ENCODE measurements around the gene CEP97.

DNA sequence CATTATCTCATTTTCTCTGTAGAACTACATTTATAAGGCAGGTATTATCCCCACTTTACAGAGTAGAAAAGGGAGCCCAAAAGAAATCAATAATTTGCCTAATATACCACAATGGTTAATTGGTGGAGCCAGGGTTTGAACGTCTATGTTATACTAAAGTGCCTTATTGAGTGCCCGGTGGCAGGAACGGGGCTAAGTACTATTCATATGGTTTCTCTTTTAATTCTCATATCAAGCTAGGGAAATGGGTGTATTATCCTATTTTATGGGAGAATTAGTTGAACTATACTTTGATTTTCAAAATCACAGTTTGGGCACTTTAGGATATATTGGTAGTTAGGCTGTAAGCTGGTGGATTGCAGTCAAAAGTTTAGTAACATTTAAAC is 1.5 kb downstream of the CEP97 start:
- TF ChIP-seq, protein P1, sequence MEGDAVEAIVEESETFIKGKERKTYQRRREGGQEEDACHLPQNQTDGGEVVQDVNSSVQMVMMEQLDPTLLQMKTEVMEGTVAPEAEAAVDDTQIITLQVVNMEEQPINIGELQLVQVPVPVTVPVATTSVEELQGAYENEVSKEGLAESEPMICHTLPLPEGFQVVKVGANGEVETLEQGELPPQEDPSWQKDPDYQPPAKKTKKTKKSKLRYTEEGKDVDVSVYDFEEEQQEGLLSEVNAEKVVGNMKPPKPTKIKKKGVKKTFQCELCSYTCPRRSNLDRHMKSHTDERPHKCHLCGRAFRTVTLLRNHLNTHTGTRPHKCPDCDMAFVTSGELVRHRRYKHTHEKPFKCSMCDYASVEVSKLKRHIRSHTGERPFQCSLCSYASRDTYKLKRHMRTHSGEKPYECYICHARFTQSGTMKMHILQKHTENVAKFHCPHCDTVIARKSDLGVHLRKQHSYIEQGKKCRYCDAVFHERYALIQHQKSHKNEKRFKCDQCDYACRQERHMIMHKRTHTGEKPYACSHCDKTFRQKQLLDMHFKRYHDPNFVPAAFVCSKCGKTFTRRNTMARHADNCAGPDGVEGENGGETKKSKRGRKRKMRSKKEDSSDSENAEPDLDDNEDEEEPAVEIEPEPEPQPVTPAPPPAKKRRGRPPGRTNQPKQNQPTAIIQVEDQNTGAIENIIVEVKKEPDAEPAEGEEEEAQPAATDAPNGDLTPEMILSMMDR (IDR thresholded peaks at IDR 0.05) = no peak
- no peak for TF ChIP-seq POLR2A (IDR thresholded peaks at IDR 0.05)

Data from uterus (tissue), 2 donors.